GM18526 (cell line): ENCODE data around the gene TBRG4.

Experiments used
- POLR2A ChIP-seq: IDR thresholded peaks from 3 replicates; pipeline ENCODE4 v1.6.1; 2011; ENCODE audit not compliant: insufficient read length; ENCODE audit errors: extremely low read depth

Gene TBRG4

GRCh38 chr7:45080265-45080957, 31.1 kb downstream of the TBRG4 start:
- no peak for TF ChIP-seq POLR2A

DNA sequence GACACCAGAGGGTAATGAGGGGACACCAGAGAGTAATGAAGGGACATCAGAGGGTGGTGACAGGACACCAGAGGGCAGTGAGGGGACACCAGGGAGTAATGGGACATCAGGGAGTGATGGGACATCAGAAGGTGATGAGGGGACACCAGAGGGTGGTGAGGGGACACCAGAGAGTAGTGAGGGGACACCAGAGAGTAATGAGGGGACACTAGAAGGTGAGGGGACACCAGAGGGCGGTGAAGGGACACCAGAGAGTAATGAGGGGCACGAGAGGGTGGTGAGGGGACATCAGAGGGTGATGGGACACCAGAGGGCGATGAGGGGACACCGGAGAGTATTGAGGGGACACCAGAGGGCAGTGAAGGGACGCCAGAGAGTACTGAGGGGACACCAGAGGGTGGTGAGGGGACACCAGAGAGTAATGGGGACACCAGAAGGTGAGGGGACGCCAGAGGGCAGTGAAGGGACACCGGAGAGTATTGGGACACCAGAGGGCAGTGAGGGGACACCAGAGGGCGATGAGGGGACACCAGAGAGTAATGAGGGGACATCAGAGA, 33.3 kb downstream of the TBRG4 start:
- TF ChIP-seq POLR2A, result no peak

DNA sequence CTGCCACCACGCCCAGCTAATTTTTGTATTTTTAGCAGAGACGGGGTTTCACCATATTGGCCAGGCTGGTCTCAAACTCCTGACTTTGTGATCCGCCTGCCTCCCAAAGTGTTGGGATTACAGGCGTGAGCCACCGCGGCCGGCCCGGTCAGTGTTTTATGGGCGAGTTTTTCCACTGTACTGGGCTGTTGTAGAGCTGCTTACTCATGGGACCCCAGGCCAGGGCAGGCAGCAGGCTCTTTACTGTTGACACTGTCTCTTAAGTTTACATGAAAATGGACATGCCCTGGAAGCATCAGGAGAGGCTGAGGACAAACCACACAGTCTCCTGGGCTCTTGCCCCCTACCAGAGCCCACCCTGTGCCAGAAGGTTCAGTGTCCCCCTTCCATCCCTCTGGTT, 33.9 kb downstream of the TBRG4 start:
- TF ChIP-seq POLR2A, result no peak

GRCh38 chr7:45076946-45077345, 34.6 kb downstream of the TBRG4 start:
- TF ChIP-seq POLR2A, result no peak

DNA sequence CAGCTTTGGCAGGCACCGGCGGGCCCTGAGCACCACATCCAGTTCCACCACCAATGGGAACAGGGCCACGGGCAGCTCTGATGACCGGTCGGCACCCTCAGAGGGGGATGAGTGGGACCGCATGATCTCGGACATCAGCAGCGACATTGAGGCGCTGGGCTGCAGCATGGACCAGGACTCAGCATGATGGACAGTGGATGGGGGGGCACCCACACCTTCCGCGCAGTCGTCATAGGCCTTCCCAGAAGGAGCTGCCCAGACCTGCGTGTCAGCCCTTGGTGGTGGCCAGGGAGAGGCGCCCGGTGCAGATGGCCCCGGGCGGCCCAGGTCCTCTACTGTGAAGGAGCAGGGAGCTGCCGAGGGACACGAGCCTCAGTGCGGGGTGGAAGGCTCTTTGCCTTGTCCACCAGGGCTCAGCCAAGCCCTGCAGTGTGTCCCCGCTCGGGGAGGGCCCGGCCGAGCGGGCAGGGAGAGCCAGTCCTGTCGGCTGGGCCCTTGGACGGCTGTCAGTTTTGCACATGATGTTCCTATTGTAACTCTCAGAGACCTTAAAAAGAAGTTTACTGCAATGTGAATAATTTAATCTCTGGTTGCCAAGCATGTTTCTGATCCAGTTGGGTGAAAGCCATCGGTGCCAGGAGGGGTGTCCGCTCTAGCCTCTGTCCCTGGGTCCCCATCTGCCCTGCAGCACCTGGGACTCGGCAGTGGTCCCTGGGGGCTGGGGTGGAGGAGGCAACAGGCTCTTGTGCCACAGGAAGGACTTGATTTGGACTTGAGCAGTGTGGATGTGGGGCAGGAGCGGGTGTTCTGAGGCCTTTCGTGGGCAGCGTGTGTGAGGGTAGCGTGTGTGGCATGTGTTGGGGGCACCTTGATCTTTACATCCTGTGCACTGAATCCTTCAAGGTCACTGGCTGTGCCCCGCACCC, 35.4 kb downstream of the TBRG4 start:
- TF ChIP-seq POLR2A, result no peak

- TF ChIP-seq POLR2A, result no peak
Observed at GRCh38 chr7:45075355-45075644, 36.2 kb downstream of the TBRG4 start.

DNA sequence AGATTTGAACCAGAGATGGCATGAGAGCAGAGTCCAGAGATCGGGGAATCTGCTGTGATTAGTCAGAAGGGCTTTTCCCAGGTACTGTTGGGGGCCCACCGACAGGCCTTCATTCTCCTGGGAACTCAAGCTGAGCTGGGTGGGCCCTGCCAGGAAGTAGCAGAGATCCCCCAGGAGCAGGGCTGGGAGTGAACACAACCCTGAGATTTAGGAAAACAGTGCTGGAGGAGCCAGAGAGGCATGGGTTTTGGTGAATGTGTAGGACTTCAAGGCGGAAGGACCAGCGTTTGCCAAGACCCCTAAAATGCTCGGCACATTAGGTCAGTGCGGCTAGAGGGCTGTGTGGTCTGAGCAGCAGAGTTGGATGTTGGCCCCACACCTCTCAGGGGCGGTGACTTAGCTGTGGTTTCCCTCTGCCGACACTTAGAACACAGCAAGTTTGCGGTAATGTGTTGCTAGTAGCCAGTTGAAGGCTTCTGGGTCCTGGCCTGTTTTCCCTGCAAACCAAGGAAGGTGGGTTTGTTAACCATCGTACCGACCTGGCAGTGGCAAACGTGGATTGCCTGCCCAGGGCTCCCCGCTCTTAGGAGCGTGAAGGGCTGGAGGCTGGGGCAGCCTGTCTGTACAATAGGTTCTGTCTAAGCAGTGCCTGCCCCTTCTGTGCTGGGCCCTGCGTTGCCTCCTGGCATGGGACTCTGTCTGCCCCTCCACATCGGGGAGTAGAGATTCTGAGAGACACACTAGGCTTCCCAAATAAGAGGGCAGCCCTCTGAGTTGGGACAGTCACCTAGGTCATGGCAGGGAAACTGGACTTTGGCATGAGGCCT, 36.8 kb downstream of the TBRG4 start:
- no peak for TF ChIP-seq POLR2A

DNA sequence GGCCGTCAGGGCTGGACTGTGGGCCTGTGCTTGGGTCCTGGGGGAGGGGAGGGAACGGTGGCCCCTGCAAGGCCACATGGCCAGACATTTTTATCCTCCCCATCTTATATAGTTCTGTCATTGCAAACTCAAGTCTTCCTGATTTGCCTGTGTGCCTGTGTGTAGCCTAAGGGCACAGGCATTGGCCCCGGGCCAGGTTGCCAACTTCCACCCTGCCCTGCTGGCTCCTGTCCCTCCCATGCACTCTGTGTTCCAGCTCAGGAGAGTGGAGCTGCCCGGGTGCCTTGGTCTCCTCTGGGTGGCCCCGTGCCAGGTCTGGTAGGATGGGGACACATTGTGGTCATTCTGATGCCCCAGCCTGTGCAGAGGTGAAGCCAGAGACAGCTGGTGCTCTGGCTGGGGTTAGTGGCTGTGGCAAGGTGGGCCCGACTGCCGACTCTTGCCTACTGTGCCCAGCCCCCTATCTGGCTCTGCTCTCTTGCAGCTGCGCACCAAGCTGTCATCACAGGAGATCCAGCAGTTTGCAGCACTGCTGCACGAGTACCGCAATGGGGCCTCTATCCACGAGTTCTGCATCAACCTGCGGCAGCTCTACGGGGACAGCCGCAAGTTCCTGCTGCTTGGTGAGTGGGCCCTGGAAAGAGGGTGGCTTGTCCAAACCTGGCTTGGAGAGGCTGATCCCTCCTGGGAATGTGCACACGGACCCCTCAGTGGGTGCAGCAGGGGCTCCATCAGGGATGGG, 37.5 kb downstream of the TBRG4 start:
- TF ChIP-seq POLR2A, result no peak

GRCh38 chr7:45073031-45073785, 38.3 kb downstream of the TBRG4 start:
- no peak for TF ChIP-seq POLR2A

DNA sequence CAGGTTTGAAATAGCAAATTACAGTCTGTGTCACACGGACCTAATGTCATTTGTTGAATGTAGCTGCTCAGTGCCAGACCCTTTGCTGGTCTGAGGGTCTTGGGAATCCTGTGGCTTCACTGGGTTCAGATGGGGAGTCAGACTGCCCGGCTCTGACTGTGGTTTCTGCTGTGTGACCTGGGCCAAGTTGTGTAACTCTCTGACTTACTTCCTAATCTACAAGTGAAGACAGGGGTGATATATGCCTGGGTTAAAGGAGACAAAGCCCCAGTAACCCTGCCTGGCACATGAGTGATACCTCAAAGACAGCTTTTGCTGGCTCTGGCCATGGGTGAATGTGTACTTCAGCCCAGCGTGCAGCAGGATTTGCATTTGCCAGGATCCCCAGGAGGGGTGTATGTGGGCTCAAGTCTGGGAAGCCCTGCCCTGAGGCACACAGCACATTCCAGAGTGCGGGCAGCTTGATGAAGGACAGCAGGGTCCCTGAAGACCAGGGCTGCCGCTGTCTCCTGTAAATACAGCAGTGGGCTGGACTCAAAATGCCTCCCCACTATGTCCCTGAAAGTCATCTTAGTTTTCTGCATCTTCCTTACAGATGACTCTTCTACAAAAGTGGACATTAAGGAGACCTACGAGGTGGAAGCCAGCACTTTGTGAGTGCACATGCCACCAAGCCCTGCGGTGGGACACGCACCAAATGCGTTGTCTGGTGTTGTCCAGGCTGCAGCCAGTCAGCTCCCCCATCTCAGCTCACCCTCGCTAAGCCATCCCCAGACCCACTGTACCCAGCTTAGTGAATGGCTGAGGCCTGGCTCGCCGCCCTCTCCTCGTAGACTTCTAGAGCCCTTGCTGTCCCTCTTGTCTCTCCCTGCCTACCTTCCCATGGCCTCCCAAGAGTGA, 39.1 kb downstream of the TBRG4 start:
- no peak for TF ChIP-seq POLR2A

DNA sequence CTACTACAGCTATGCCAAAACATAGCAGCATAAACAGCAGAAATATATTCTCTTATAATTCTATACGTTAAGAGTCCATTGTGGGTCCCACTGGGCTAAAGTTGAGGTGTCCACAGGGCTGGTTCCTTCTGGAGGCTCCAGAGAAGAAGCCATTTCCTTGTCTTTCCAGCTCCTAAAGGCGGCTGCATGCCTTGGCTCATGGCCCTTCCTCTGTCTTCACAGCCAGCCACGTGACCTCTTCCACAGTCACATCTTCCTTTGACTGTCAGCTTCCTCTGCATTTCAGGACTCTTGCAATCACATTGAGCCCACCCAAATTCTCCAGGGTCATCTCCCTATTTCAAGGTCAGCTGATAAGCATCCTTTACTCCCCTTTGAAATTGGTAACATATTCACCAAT, 40.0 kb downstream of the TBRG4 start:
- TF ChIP-seq POLR2A, result no peak

- TF ChIP-seq POLR2A, result no peak
Observed at GRCh38 chr7:45070254-45070642, 41.2 kb downstream of the TBRG4 start.
